Liver (tissue), 9 donors: ENCODE measurements around the gene FAM83D. TPM values are rescaled to one million over a fixed set of nuclear protein-coding genes. Genes with fewer than 3 reads are reported as not detected.

Experiments
- DNase-seq: peaks from one replicate; pipeline ENCODE4 v3.0.0-alpha.2; 2017; ENCODE audit warnings: low spot score
- H3K27ac ChIP-seq, 2 donors: one replicate each; pipeline ENCODE4 v1.7.0; 2013; ENCODE audit warnings: inconsistent platforms in 2 of 2, low read length in 2 of 2, control low read depth in 1 of 2, low read depth in 1 of 2, mild to moderate bottlenecking in 1 of 2
- H3K27me3 ChIP-seq, 4 donors: one replicate each; pipeline versions ENCODE4 v1.6.1 to v1.7.0; 2013; ENCODE audit warnings: low read length in 3 of 4, inconsistent platforms in 1 of 4, mild to moderate bottlenecking in 1 of 4, moderate library complexity in 1 of 4; ENCODE audit not compliant: control insufficient read depth in 4 of 4, insufficient read depth in 4 of 4
- H3K36me3 ChIP-seq, 4 donors: one replicate each; pipeline versions ENCODE4 v1.6.1 to v1.7.0; 2013; ENCODE audit warnings: low read length in 3 of 4, mild to moderate bottlenecking in 3 of 4, low read depth in 1 of 4, moderate library complexity in 1 of 4; ENCODE audit not compliant: control insufficient read depth in 4 of 4, insufficient read depth in 3 of 4
- H3K4me1 ChIP-seq, 4 donors: one replicate each; pipeline versions ENCODE4 v1.6.1 to v1.7.0; 2013; ENCODE audit warnings: low read length in 3 of 4, mild to moderate bottlenecking in 3 of 4, moderate library complexity in 1 of 4; ENCODE audit not compliant: control insufficient read depth in 4 of 4, insufficient read depth in 4 of 4
- H3K4me3 ChIP-seq, 3 donors: one replicate each; pipeline versions ENCODE4 v1.6.1 to v1.7.0; 2013; ENCODE audit warnings: low read length in 3 of 3, control low read depth in 1 of 3, low read depth in 1 of 3, mild to moderate bottlenecking in 1 of 3
- H3K9ac ChIP-seq, 2 donors: one replicate each; pipeline ENCODE4 v1.7.0; 2013; ENCODE audit warnings: low read length in 2 of 2, mild to moderate bottlenecking in 2 of 2, moderate library complexity in 2 of 2, control low read depth in 1 of 2, low read depth in 1 of 2
- H3K9me3 ChIP-seq, 4 donors: one replicate each; pipeline versions ENCODE4 v1.6.1 to v1.7.0; 2013; ENCODE audit warnings: low read length in 3 of 4; ENCODE audit not compliant: control insufficient read depth in 4 of 4
- ATF3 ChIP-seq: IDR thresholded peaks from 2 replicates; pipeline ENCODE4 v1.6.1; 2016; ENCODE audit warnings: antibody characterized with exemption
- CTCF ChIP-seq: fragments of 150-350 bp; IDR thresholded peaks from 2 replicates; pipeline ENCODE4 v1.5.1; 2017; ENCODE audit warnings: improper control_type of control experiment, low read depth, low read length; ENCODE audit not compliant: missing input control
- EGR1 ChIP-seq, 2 donors: IDR thresholded peaks; 2 replicates each; pipeline ENCODE4 v1.6.1; 2016 to 2018; ENCODE audit warnings: antibody characterized with exemption in 2 of 2, low read depth in 2 of 2
- GABPA ChIP-seq, 2 donors: IDR thresholded peaks in 1 of 2; conservative IDR thresholded peaks in 1 of 2; 2 replicates each; pipeline ENCODE4 v1.6.1; 2016; ENCODE audit warnings: antibody characterized with exemption in 2 of 2, mild to moderate bottlenecking in 1 of 2, moderate library complexity in 1 of 2
- HNF4A ChIP-seq, 2 donors: conservative IDR thresholded peaks; 2 replicates each; pipeline ENCODE4 v1.6.1; 2016; ENCODE audit warnings: antibody characterized with exemption in 2 of 2, mild to moderate bottlenecking in 2 of 2
- HNF4G ChIP-seq: IDR thresholded peaks from 2 replicates; pipeline ENCODE4 v1.6.1; 2016; ENCODE audit warnings: antibody characterized with exemption
- JUND ChIP-seq, 2 donors: IDR thresholded peaks; 2 replicates each; pipeline ENCODE4 v1.6.1; 2016; ENCODE audit warnings: antibody characterized with exemption in 2 of 2
- MAX ChIP-seq: IDR thresholded peaks from 2 replicates; pipeline ENCODE4 v1.6.1; 2016; ENCODE audit warnings: antibody characterized with exemption
- NR2F2 ChIP-seq: IDR thresholded peaks from 2 replicates; pipeline ENCODE4 v1.6.1; 2016; ENCODE audit warnings: antibody characterized with exemption
- RAD21 ChIP-seq, 2 donors: IDR thresholded peaks; 2 replicates each; pipeline ENCODE4 v1.6.1; 2016; ENCODE audit warnings: antibody characterized with exemption in 2 of 2, mild to moderate bottlenecking in 2 of 2
- REST ChIP-seq: IDR thresholded peaks from 2 replicates; pipeline ENCODE4 v1.6.1; 2016; ENCODE audit warnings: antibody characterized with exemption, mild to moderate bottlenecking
- RXRA ChIP-seq, 2 donors: IDR thresholded peaks; 2 replicates each; pipeline ENCODE4 v1.6.1; 2017 to 2018; ENCODE audit warnings: antibody characterized with exemption in 2 of 2, mild to moderate bottlenecking in 1 of 2
- SP1 ChIP-seq: IDR thresholded peaks from 2 replicates; pipeline ENCODE4 v1.6.1; 2018; ENCODE audit warnings: antibody characterized with exemption, mild to moderate bottlenecking
- TAF1 ChIP-seq: conservative IDR thresholded peaks from 2 replicates; pipeline ENCODE4 v1.6.1; 2016; ENCODE audit warnings: antibody characterized with exemption, mild to moderate bottlenecking
- YY1 ChIP-seq: IDR thresholded peaks from 2 replicates; pipeline ENCODE4 v1.6.1; 2016; ENCODE audit warnings: antibody characterized with exemption, mild to moderate bottlenecking
- WGBS: extraction: QIAGEN DNeasy Blood & Tissue Kit; methylation state at CpG from one replicate; pipeline ENCODE4 v1.1.7; 2013; 5-methylcytosine and 5-hydroxymethylcytosine counted together
- polyA plus RNA-seq, 2 donors: library from polyadenylated mRNA; stranded (reverse) in 1 of 2; unstranded in 1 of 2; fragments of 200-250 nt in 1 of 2; fragments of >200 nt in 1 of 2; fragmentation: Nextera tagmentation in 1 of 2; extraction: Ambion mirVana in 1 of 2; gene quantifications; one replicate each; pipeline versions ENCODE4 v1.2.1 to v1.2.3, GENCODE V29; 2013 to 2015
- total RNA-seq, 2 donors: library from RNA; depleted of rRNA; stranded (reverse); fragments of >200 nt; gene quantifications; one replicate each; pipeline ENCODE4 v1.2.3, GENCODE V29; 2014
- TF ChIP-seq, protein P1 (sequence below): IDR thresholded peaks from 2 replicates; pipeline ENCODE4 v1.6.1; 2016; ENCODE audit warnings: antibody characterized with exemption
- donor health status: healthy.
- donor health status: healthy.
- donor health status: healthy.
- donor health status: healthy.
- donor health status: healthy.

The FAM83D gene
- total and polyA plus RNA-seq, 4 donors: 1.1 to 28.2 (median 2.7) TPM

DNA sequence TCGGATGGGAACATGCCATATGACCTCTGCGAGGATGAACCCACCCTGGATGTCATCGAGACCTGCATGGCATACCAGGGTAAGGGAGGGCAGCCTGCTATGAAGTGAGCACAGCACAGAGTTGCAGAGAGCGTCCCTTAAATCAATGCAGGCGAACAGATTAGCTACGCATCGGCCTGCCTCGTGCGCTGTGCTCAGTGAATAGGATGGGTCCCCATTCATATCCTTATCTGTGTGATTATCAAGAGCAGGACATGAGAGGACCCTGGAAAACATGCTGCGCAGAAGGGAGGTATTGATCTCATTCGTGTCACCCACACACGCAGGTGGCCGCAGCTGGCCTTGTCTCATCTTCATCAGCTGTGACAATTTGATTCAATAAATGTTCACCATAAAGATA, 25.6 kb upstream of the FAM83D start:
- Histone ChIP-seq H3K4me3 (no peak overlapping the region), H3K9ac (no peak overlapping the region), H3K27me3 (no peaks in the 10 kb centered on the region), H3K9me3 (peaks cover 0 to 2% (median under 1%) of the 10 kb centered on the region in 4 donors), H3K4me1 (no peaks in the 10 kb centered on the region), H3K36me3 (no peaks in the 10 kb centered on the region), H3K27ac (no peak overlapping the region)
- no peak for TF ChIP-seq RXRA (IDR thresholded peaks at IDR 0.05)
- no peak for TF ChIP-seq ATF3
- no peak for TF ChIP-seq TAF1
- TF ChIP-seq YY1: no peak
- no peak for TF ChIP-seq HNF4A (conservative IDR thresholded peaks at IDR 0.05)
- no peak for TF ChIP-seq REST
- TF ChIP-seq HNF4G: no peak
- no peak for TF ChIP-seq MAX
- no peak for TF ChIP-seq JUND (IDR thresholded peaks at IDR 0.05)
- TF ChIP-seq NR2F2: no peak
- TF ChIP-seq, protein P1, sequence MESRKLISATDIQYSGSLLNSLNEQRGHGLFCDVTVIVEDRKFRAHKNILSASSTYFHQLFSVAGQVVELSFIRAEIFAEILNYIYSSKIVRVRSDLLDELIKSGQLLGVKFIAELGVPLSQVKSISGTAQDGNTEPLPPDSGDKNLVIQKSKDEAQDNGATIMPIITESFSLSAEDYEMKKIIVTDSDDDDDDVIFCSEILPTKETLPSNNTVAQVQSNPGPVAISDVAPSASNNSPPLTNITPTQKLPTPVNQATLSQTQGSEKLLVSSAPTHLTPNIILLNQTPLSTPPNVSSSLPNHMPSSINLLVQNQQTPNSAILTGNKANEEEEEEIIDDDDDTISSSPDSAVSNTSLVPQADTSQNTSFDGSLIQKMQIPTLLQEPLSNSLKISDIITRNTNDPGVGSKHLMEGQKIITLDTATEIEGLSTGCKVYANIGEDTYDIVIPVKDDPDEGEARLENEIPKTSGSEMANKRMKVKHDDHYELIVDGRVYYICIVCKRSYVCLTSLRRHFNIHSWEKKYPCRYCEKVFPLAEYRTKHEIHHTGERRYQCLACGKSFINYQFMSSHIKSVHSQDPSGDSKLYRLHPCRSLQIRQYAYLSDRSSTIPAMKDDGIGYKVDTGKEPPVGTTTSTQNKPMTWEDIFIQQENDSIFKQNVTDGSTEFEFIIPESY: no peak
- no peak for TF ChIP-seq EGR1 (IDR thresholded peaks at IDR 0.05; ENCODE audit: low read depth in 2 of 2)
- TF ChIP-seq RAD21 (IDR thresholded peaks at IDR 0.05): no peak
- TF ChIP-seq CTCF: no peak
- whole genome bisulfite sequencing: 92% methylated on average over 13 of the region's 13 CpGs
- DNase-seq: no peak

- peaks cover 0 to 2% (median under 1%) of the 10 kb centered on the region in 4 donors for H3K9me3 ChIP-seq
- TF ChIP-seq NR2F2: no peak
- TF ChIP-seq JUND (IDR thresholded peaks at IDR 0.05): no peak
- TF ChIP-seq EGR1 (IDR thresholded peaks at IDR 0.05; ENCODE audit: low read depth in 2 of 2): no peak
- no peak for TF ChIP-seq MAX
- no peak for TF ChIP-seq GABPA (IDR thresholded peaks at IDR 0.05 in 1 of 2, conservative IDR thresholded peaks at IDR 0.05 in 1 of 2)
- TF ChIP-seq SP1: no peak
- TF ChIP-seq YY1: no peak
- TF ChIP-seq, protein P1: no peak
- TF ChIP-seq REST: no peak
- DNase-seq: no peak
- H3K4me3 ChIP-seq: no peak overlapping the region
- H3K9ac ChIP-seq: no peak overlapping the region
- H3K36me3 ChIP-seq: no peaks in the 10 kb centered on the region
- no peak overlapping the region for H3K27ac ChIP-seq
- no peaks in the 10 kb centered on the region for H3K27me3 ChIP-seq
- 95% methylated on average over 8 of the region's 8 CpGs for WGBS
- no peaks in the 10 kb centered on the region for H3K4me1 ChIP-seq
These were observed 23.6 kb upstream of the FAM83D start for GRCh38 chr20:38902601-38903000.
